ENCODE data around the gene SLC23A3.

Gene SLC23A3

GRCh38 chr2:219159771-219160185 is 10.1 kb downstream of the SLC23A3 start:
- H3K4me1 ChIP-seq (ENCODE audit: control insufficient read depth, insufficient read depth, low read length): peaks cover 14% of the 10 kb centered on the region
- peak overlapping the region; percentile 17 to 58 for H3K9ac ChIP-seq (ENCODE audit: low read length in 2 of 2)
- H3K27me3 ChIP-seq (ENCODE audit: control insufficient read depth in 1 of 2, insufficient read depth in 2 of 2, low read length in 2 of 2): no peaks in the 10 kb centered on the region
- H3K27ac ChIP-seq (ENCODE audit: low read length): peak overlapping the region; percentile 62
- H3K9me3 ChIP-seq (ENCODE audit: control insufficient read depth in 2 of 2, low read length in 2 of 2): no peaks in the 10 kb centered on the region
- peaks cover 3 to 15% of the 10 kb centered on the region in 2 donors for H3K36me3 ChIP-seq (ENCODE audit: control insufficient read depth in 2 of 2, insufficient read depth in 2 of 2, low read length in 2 of 2)
- peak overlapping the region; percentile 42 to 87 for H3K4me3 ChIP-seq (ENCODE audit: low read length in 2 of 2)

GRCh38 chr2:219158586-219158985 is 11.2 kb downstream of the SLC23A3 start:
- no peak overlapping the region for H3K27ac ChIP-seq (ENCODE audit: low read length)
- peaks cover 3 to 15% of the 10 kb centered on the region in 2 donors for H3K36me3 ChIP-seq (ENCODE audit: control insufficient read depth in 2 of 2, insufficient read depth in 2 of 2, low read length in 2 of 2)
- H3K9me3 ChIP-seq (ENCODE audit: control insufficient read depth in 2 of 2, low read length in 2 of 2): no peaks in the 10 kb centered on the region

GRCh38 chr2:219158025-219158424 is 11.8 kb downstream of the SLC23A3 start:
- Histone ChIP-seq H3K4me3 (ENCODE audit: low read length in 2 of 2) (no peak overlapping the region), H3K4me1 (ENCODE audit: control insufficient read depth, insufficient read depth, low read length) (peaks cover 14% of the 10 kb centered on the region)

More at GRCh38 chr2:219158586-219158985, 11.2 kb downstream of the SLC23A3 start:
- H3K4me3 ChIP-seq (ENCODE audit: low read length in 2 of 2): no peak overlapping the region
- no peak overlapping the region for H3K9ac ChIP-seq (ENCODE audit: low read length in 2 of 2)
- H3K27me3 ChIP-seq (ENCODE audit: control insufficient read depth in 1 of 2, insufficient read depth in 2 of 2, low read length in 2 of 2): no peaks in the 10 kb centered on the region
- H3K4me1 ChIP-seq (ENCODE audit: control insufficient read depth, insufficient read depth, low read length): peaks cover 14% of the 10 kb centered on the region

GRCh38 chr2:219157396-219157795 is 12.4 kb downstream of the SLC23A3 start:
- peaks cover 14% of the 10 kb centered on the region for H3K4me1 ChIP-seq (ENCODE audit: control insufficient read depth, insufficient read depth, low read length)
- no peaks in the 10 kb centered on the region for H3K9me3 ChIP-seq (ENCODE audit: control insufficient read depth in 2 of 2, low read length in 2 of 2)
- H3K4me3 ChIP-seq (ENCODE audit: low read length in 2 of 2): no peak overlapping the region
- H3K27ac ChIP-seq (ENCODE audit: low read length): no peak overlapping the region
- peaks cover 3 to 15% of the 10 kb centered on the region in 2 donors for H3K36me3 ChIP-seq (ENCODE audit: control insufficient read depth in 2 of 2, insufficient read depth in 2 of 2, low read length in 2 of 2)
- H3K9ac ChIP-seq (ENCODE audit: low read length in 2 of 2): no peak overlapping the region
- no peaks in the 10 kb centered on the region for H3K27me3 ChIP-seq (ENCODE audit: control insufficient read depth in 1 of 2, insufficient read depth in 2 of 2, low read length in 2 of 2)

More at GRCh38 chr2:219158025-219158424, 11.8 kb downstream of the SLC23A3 start:
- Histone ChIP-seq H3K27ac (ENCODE audit: low read length) (no peak overlapping the region), H3K27me3 (ENCODE audit: control insufficient read depth in 1 of 2, insufficient read depth in 2 of 2, low read length in 2 of 2) (no peaks in the 10 kb centered on the region), H3K9ac (ENCODE audit: low read length in 2 of 2) (no peak overlapping the region), H3K36me3 (ENCODE audit: control insufficient read depth in 2 of 2, insufficient read depth in 2 of 2, low read length in 2 of 2) (peaks cover 3 to 15% of the 10 kb centered on the region in 2 donors), H3K9me3 (ENCODE audit: control insufficient read depth in 2 of 2, low read length in 2 of 2) (no peaks in the 10 kb centered on the region)

GRCh38 chr2:219155054-219155644 is 14.7 kb downstream of the SLC23A3 start:
- H3K36me3 ChIP-seq (ENCODE audit: control insufficient read depth in 2 of 2, insufficient read depth in 2 of 2, low read length in 2 of 2): peaks cover 3 to 15% of the 10 kb centered on the region in 2 donors
- no peak overlapping the region for H3K27ac ChIP-seq (ENCODE audit: low read length)
- H3K9ac ChIP-seq (ENCODE audit: low read length in 2 of 2): no peak overlapping the region
- H3K27me3 ChIP-seq (ENCODE audit: control insufficient read depth in 1 of 2, insufficient read depth in 2 of 2, low read length in 2 of 2): no peaks in the 10 kb centered on the region
- H3K4me3 ChIP-seq (ENCODE audit: low read length in 2 of 2): no peak overlapping the region
- peaks cover 7% of the 10 kb centered on the region for H3K4me1 ChIP-seq (ENCODE audit: control insufficient read depth, insufficient read depth, low read length)
- no peaks in the 10 kb centered on the region for H3K9me3 ChIP-seq (ENCODE audit: control insufficient read depth in 2 of 2, low read length in 2 of 2)

- Histone ChIP-seq H3K27ac (ENCODE audit: low read length) (no peak overlapping the region), H3K4me3 (ENCODE audit: low read length in 2 of 2) (no peak overlapping the region), H3K27me3 (ENCODE audit: control insufficient read depth in 1 of 2, insufficient read depth in 2 of 2, low read length in 2 of 2) (no peaks in the 10 kb centered on the region), H3K9ac (ENCODE audit: low read length in 2 of 2) (no peak overlapping the region), H3K4me1 (ENCODE audit: control insufficient read depth, insufficient read depth, low read length) (no peaks in the 10 kb centered on the region), H3K9me3 (ENCODE audit: control insufficient read depth in 2 of 2, low read length in 2 of 2) (no peaks in the 10 kb centered on the region), H3K36me3 (ENCODE audit: control insufficient read depth in 2 of 2, insufficient read depth in 2 of 2, low read length in 2 of 2) (peaks cover 8 to 19% of the 10 kb centered on the region in 2 donors)
Observed at GRCh38 chr2:219149667-219150066, 20.2 kb downstream of the SLC23A3 start.

- Histone ChIP-seq H3K9me3 (ENCODE audit: control insufficient read depth in 2 of 2, low read length in 2 of 2) (no peaks in the 10 kb centered on the region), H3K27me3 (ENCODE audit: control insufficient read depth in 1 of 2, insufficient read depth in 2 of 2, low read length in 2 of 2) (no peaks in the 10 kb centered on the region), H3K4me3 (ENCODE audit: low read length in 2 of 2) (no peak overlapping the region), H3K27ac (ENCODE audit: low read length) (no peak overlapping the region), H3K36me3 (ENCODE audit: control insufficient read depth in 2 of 2, insufficient read depth in 2 of 2, low read length in 2 of 2) (peaks cover 20 to 26% of the 10 kb centered on the region in 2 donors), H3K9ac (ENCODE audit: low read length in 2 of 2) (no peak overlapping the region), H3K4me1 (ENCODE audit: control insufficient read depth, insufficient read depth, low read length) (no peaks in the 10 kb centered on the region)
Observed at GRCh38 chr2:219142329-219142728, 27.5 kb downstream of the SLC23A3 start.

- Histone ChIP-seq H3K27me3 (ENCODE audit: control insufficient read depth in 1 of 2, insufficient read depth in 2 of 2, low read length in 2 of 2) (no peaks in the 10 kb centered on the region), H3K4me1 (ENCODE audit: control insufficient read depth, insufficient read depth, low read length) (no peaks in the 10 kb centered on the region), H3K9ac (ENCODE audit: low read length in 2 of 2) (no peak overlapping the region), H3K4me3 (ENCODE audit: low read length in 2 of 2) (no peak overlapping the region), H3K9me3 (ENCODE audit: control insufficient read depth in 2 of 2, low read length in 2 of 2) (no peaks in the 10 kb centered on the region), H3K27ac (ENCODE audit: low read length) (no peak overlapping the region), H3K36me3 (ENCODE audit: control insufficient read depth in 2 of 2, insufficient read depth in 2 of 2, low read length in 2 of 2) (peaks cover 12 to 14% of the 10 kb centered on the region in 2 donors)
Observed at GRCh38 chr2:219140722-219141121, 29.1 kb downstream of the SLC23A3 start.

GRCh38 chr2:219133976-219134375 is 35.9 kb downstream of the SLC23A3 start:
- H3K36me3 ChIP-seq (ENCODE audit: control insufficient read depth in 2 of 2, insufficient read depth in 2 of 2, low read length in 2 of 2): no peaks in the 10 kb centered on the region
- no peaks in the 10 kb centered on the region for H3K4me1 ChIP-seq (ENCODE audit: control insufficient read depth, insufficient read depth, low read length)
- H3K4me3 ChIP-seq (ENCODE audit: low read length in 2 of 2): no peak overlapping the region
- H3K27ac ChIP-seq (ENCODE audit: low read length): no peak overlapping the region
- H3K27me3 ChIP-seq (ENCODE audit: control insufficient read depth in 1 of 2, insufficient read depth in 2 of 2, low read length in 2 of 2): no peaks in the 10 kb centered on the region
- H3K9me3 ChIP-seq (ENCODE audit: control insufficient read depth in 2 of 2, low read length in 2 of 2): no peaks in the 10 kb centered on the region
- no peak overlapping the region for H3K9ac ChIP-seq (ENCODE audit: low read length in 2 of 2)

- Histone ChIP-seq H3K4me3 (ENCODE audit: low read length in 2 of 2) (no peak overlapping the region), H3K27me3 (ENCODE audit: control insufficient read depth in 1 of 2, insufficient read depth in 2 of 2, low read length in 2 of 2) (no peaks in the 10 kb centered on the region), H3K36me3 (ENCODE audit: control insufficient read depth in 2 of 2, insufficient read depth in 2 of 2, low read length in 2 of 2) (no peaks in the 10 kb centered on the region), H3K9ac (ENCODE audit: low read length in 2 of 2) (no peak overlapping the region), H3K4me1 (ENCODE audit: control insufficient read depth, insufficient read depth, low read length) (no peaks in the 10 kb centered on the region), H3K27ac (ENCODE audit: low read length) (no peak overlapping the region), H3K9me3 (ENCODE audit: control insufficient read depth in 2 of 2, low read length in 2 of 2) (no peaks in the 10 kb centered on the region)
Observed at GRCh38 chr2:219131744-219132143, 38.1 kb downstream of the SLC23A3 start.

- Histone ChIP-seq H3K27me3 (ENCODE audit: control insufficient read depth in 1 of 2, insufficient read depth in 2 of 2, low read length in 2 of 2) (no peaks in the 10 kb centered on the region), H3K4me3 (ENCODE audit: low read length in 2 of 2) (no peak overlapping the region), H3K9ac (ENCODE audit: low read length in 2 of 2) (no peak overlapping the region), H3K36me3 (ENCODE audit: control insufficient read depth in 2 of 2, insufficient read depth in 2 of 2, low read length in 2 of 2) (no peaks in the 10 kb centered on the region), H3K9me3 (ENCODE audit: control insufficient read depth in 2 of 2, low read length in 2 of 2) (no peaks in the 10 kb centered on the region), H3K27ac (ENCODE audit: low read length) (no peak overlapping the region), H3K4me1 (ENCODE audit: control insufficient read depth, insufficient read depth, low read length) (no peaks in the 10 kb centered on the region)
Observed at GRCh38 chr2:219131327-219131726, 38.5 kb downstream of the SLC23A3 start.
